IMR-90 (cell line): Measurements from ENCODE around the gene GOLGA6L24. TPM values are rescaled to one million over a fixed set of nuclear protein-coding genes. Genes with fewer than 3 reads are reported as not detected.
"Not testable (repeated sequence)": the region's sequence is repeated elsewhere in the genome, so short reads cannot be mapped to it uniquely, and the experiment has no call there.

Source experiments
- ATAC-seq: fragments of 200-7000 bp; cut with Tn5 transposase; 2 replicates; pipeline ENCODE4 v1.9.1; 2020; ENCODE audit warnings: low read depth, mild to moderate bottlenecking, moderate library complexity
- BruUV-seq: library from RNA; stranded (reverse); fragments of 400-500 nt; replicated peaks from 2 replicates; lab custom pipeline; 2021; lab: Mats Ljungman, UMichigan
- CTCF ChIA-PET: fragments of 300-600 bp; formaldehyde crosslinking; extraction: SDS; loops from one replicate; lab custom pipeline; 2021; ENCODE audit warnings: antibody characterized with exemption; lab: Yijun Ruan, JAX
- POLR2A ChIA-PET: fragments of 300-600 bp; sonication (Branson Sonifier 250); formaldehyde crosslinking; loops from one replicate; lab custom pipeline; 2022; ENCODE audit warnings: antibody characterized with exemption; ENCODE audit not compliant: unreplicated experiment; lab: Charles Lee
- DNase-seq: peaks from one replicate; pipeline ENCODE4 v3.0.0; 2013
- H2AFZ ChIP-seq: replicated peaks from 2 replicates; pipeline ENCODE3; 2013; ENCODE audit warnings: low read length, mild to moderate bottlenecking; ENCODE audit not compliant: poor library complexity
- H2AK5ac ChIP-seq: 2 replicates; pipeline ENCODE4 v1.6.1; 2013; ENCODE audit warnings: low read depth, low read length, inconsistent platforms
- H2AK9ac ChIP-seq: replicated peaks from 2 replicates; pipeline ENCODE3; 2013; ENCODE audit warnings: mild to moderate bottlenecking, low read depth, low read length, moderate library complexity; ENCODE audit not compliant: poor library complexity
- H2BK120ac ChIP-seq: 2 replicates; pipeline ENCODE4 v1.6.1; 2013; ENCODE audit warnings: low read depth, low read length, inconsistent platforms
- H2BK15ac ChIP-seq: 3 replicates; pipeline ENCODE4 v1.6.1; 2013; ENCODE audit warnings: low read depth, low read length, inconsistent platforms
- H2BK20ac ChIP-seq: 2 replicates; pipeline ENCODE4 v1.6.1; 2013; ENCODE audit warnings: low read depth, mild to moderate bottlenecking, inconsistent platforms, low read length, moderate library complexity
- H2BK5ac ChIP-seq: 2 replicates; pipeline ENCODE4 v1.6.1; 2013; ENCODE audit warnings: mild to moderate bottlenecking, low read depth, low read length, inconsistent platforms; ENCODE audit not compliant: poor library complexity, severe bottlenecking
- H3K14ac ChIP-seq: replicated peaks from 2 replicates; pipeline ENCODE4 v1.6.1; 2013; ENCODE audit warnings: low read depth, low read length, inconsistent platforms
- H3K18ac ChIP-seq: 2 replicates; pipeline ENCODE4 v1.6.1; 2013; ENCODE audit warnings: low read depth, low read length, control low read depth
- H3K23ac ChIP-seq: 2 replicates; pipeline ENCODE4 v1.6.1; 2013; ENCODE audit warnings: low read depth, low read length, inconsistent platforms
- H3K27ac ChIP-seq: 2 replicates; pipeline ENCODE4 v1.5.1; 2013; ENCODE audit warnings: mild to moderate bottlenecking, control low read depth, low read length; ENCODE audit not compliant: insufficient read depth
- H3K27me3 ChIP-seq: 2 replicates; pipeline ENCODE4 v1.6.1; 2013; ENCODE audit warnings: low read length; ENCODE audit not compliant: control insufficient read depth, insufficient read depth
- H3K36me3 ChIP-seq: 2 replicates; pipeline ENCODE4 v1.6.1; 2013; ENCODE audit warnings: low read length, mixed read lengths; ENCODE audit not compliant: control insufficient read depth, insufficient read depth
- H3K4ac ChIP-seq: 2 replicates; pipeline ENCODE4 v1.6.1; 2013; ENCODE audit warnings: low read depth, low read length, inconsistent platforms
- H3K4me1 ChIP-seq: 2 replicates; pipeline ENCODE4 v1.6.1; 2013; ENCODE audit warnings: low read length, mixed read lengths; ENCODE audit not compliant: control insufficient read depth, insufficient read depth
- H3K4me2 ChIP-seq: 2 replicates; pipeline ENCODE4 v1.6.1; 2013; ENCODE audit warnings: low read depth, mild to moderate bottlenecking, control low read depth, low read length, moderate library complexity
- H3K4me3 ChIP-seq: 2 replicates; pipeline ENCODE4 v1.5.1; 2013; ENCODE audit warnings: low read depth, mild to moderate bottlenecking, control low read depth, low read length, moderate library complexity; ENCODE audit not compliant: insufficient read depth
- H3K56ac ChIP-seq: 2 replicates; pipeline ENCODE4 v1.6.1; 2013; ENCODE audit warnings: low read length, inconsistent platforms; ENCODE audit not compliant: insufficient read depth; ENCODE audit errors: extremely low read depth
- H3K79me1 ChIP-seq, 2 experiments: 2 replicates each; pipeline ENCODE4 v1.6.1; 2013; ENCODE audit warnings: low read length in 2 of 2, inconsistent platforms in 1 of 2, low read depth in 1 of 2
- H3K9ac ChIP-seq: 2 replicates; pipeline ENCODE4 v1.6.1; 2013; ENCODE audit warnings: low read depth, low read length, control low read depth
- H3K9me1 ChIP-seq: 2 replicates; pipeline ENCODE4 v1.6.1; 2013; ENCODE audit warnings: low read length, inconsistent platforms; ENCODE audit not compliant: insufficient read depth
- H3K9me3 ChIP-seq: 2 replicates; pipeline ENCODE4 v1.6.1; 2013; ENCODE audit warnings: low read length; ENCODE audit not compliant: control insufficient read depth, insufficient read depth
- H4K20me1 ChIP-seq: 2 replicates; pipeline ENCODE4 v1.6.1; 2013; ENCODE audit warnings: low read length, inconsistent platforms; ENCODE audit not compliant: insufficient read depth
- H4K5ac ChIP-seq: 2 replicates; pipeline ENCODE4 v1.6.1; 2013; ENCODE audit warnings: mild to moderate bottlenecking, low read depth, low read length, control low read depth
- H4K8ac ChIP-seq, 2 experiments: 2 replicates each; pipeline ENCODE4 v1.6.1; 2013; ENCODE audit warnings: low read depth in 2 of 2, low read length in 2 of 2, control low read depth in 1 of 2, inconsistent platforms in 1 of 2
- H4K91ac ChIP-seq: 2 replicates; pipeline ENCODE4 v1.6.1; 2013; ENCODE audit warnings: low read depth, low read length, inconsistent platforms; ENCODE audit not compliant: insufficient read depth
- WGBS, 2 experiments: methylation state at CpG; one replicate each; pipeline versions ENCODE4 v1.1.5 to v1.1.7; 2013; ENCODE audit warnings: missing lambda C conversion rate in 2 of 2; ENCODE audit not compliant: insufficient read length in 1 of 2; ENCODE audit errors: extremely low coverage in 2 of 2; 5-methylcytosine and 5-hydroxymethylcytosine counted together
- dilution Hi-C: fragments of 300-500 bp; cut with HindIII; formaldehyde crosslinking; loops from one replicate; pipeline ENCODE4 v1.14.3; 2018; ENCODE audit warnings: low sequenced_read_pairs; ENCODE audit not compliant: unreplicated experiment
- in situ Hi-C: fragments of 300-500 bp; cut with MboI; formaldehyde crosslinking; loops from 3 replicates; pipeline ENCODE4 v1.14.3; 2019; ENCODE audit warnings: low sequenced_read_pairs, inconsistent platforms, mixed read lengths
- intact Hi-C: fragments of 100-400 bp; cut with micrococcal nuclease; formaldehyde crosslinking; loops from 2 replicates; pipeline ENCODE4 v1.10.0; 2022
- polyA plus RNA-seq, 3 experiments: library from polyadenylated mRNA; depleted of rRNA; stranded (reverse); fragments of >200 nt; gene quantifications; 2 replicates each; pipeline ENCODE4 v1.2.3, GENCODE V29; 2012; ENCODE audit warnings: low replicate concordance in 1 of 3
- total RNA-seq: library from RNA; depleted of rRNA; stranded (reverse); fragments of >200 nt; gene quantifications from 2 replicates; pipeline ENCODE4 v1.2.3, GENCODE V29; 2012

The GOLGA6L24 gene
- total and polyA plus RNA-seq, 2 of the 4 experiments (the other 2 are of a cell fraction), result not detected

- H3K9ac ChIP-seq, H3K36me3 ChIP-seq, H3K27ac ChIP-seq, H3K56ac ChIP-seq, H4K91ac ChIP-seq, H2AK5ac ChIP-seq, CTCF ChIA-PET, H2BK120ac ChIP-seq, ATAC-seq, H3K27me3 ChIP-seq, H3K4me1 ChIP-seq, H3K4ac ChIP-seq, H2BK15ac ChIP-seq, H3K4me3 ChIP-seq, H3K23ac ChIP-seq, intact Hi-C loops, H4K8ac ChIP-seq, BruUV-seq, H3K9me1 ChIP-seq, H3K14ac ChIP-seq, DNase-seq, H3K9me3 ChIP-seq, H2BK20ac ChIP-seq, H2AK9ac ChIP-seq, dilution Hi-C loops, H4K5ac ChIP-seq, H2BK5ac ChIP-seq, H3K4me2 ChIP-seq, H3K79me1 ChIP-seq, POLR2A ChIA-PET, H4K20me1 ChIP-seq, H3K18ac ChIP-seq, in situ Hi-C loops, H2AFZ ChIP-seq: not testable (repeated sequence)
- no CpG with 5 or more reads among the region's 8 CpGs for WGBS, 2 experiments
Observed at GRCh38 chr15:28378364-28378763, 20.5 kb upstream of the GOLGA6L24 start, which contains the start of gene GOLGA8F. GOLGA8F (plus strand) TSS chr15:28378664; CDS start chr15:28378762, 98 bp downstream.

GRCh38 chr15:28365502-28365901 lies 7.6 kb upstream of the GOLGA6L24 start:
- H4K8ac ChIP-seq, BruUV-seq, H3K9me1 ChIP-seq, H3K36me3 ChIP-seq, H2AK5ac ChIP-seq, H2AK9ac ChIP-seq, in situ Hi-C loops, H4K20me1 ChIP-seq, H3K9me3 ChIP-seq, H3K23ac ChIP-seq, H3K4me3 ChIP-seq, H3K4me1 ChIP-seq, H3K4me2 ChIP-seq, H3K56ac ChIP-seq, H3K4ac ChIP-seq, H3K18ac ChIP-seq, H4K91ac ChIP-seq, H4K5ac ChIP-seq, H2BK15ac ChIP-seq, ATAC-seq, H2BK20ac ChIP-seq, H2BK120ac ChIP-seq, intact Hi-C loops, dilution Hi-C loops, H2AFZ ChIP-seq, H3K27ac ChIP-seq, H3K27me3 ChIP-seq, H3K14ac ChIP-seq, H3K9ac ChIP-seq, H3K79me1 ChIP-seq, CTCF ChIA-PET, DNase-seq, H2BK5ac ChIP-seq, POLR2A ChIA-PET: not testable (repeated sequence)
- WGBS, 2 experiments, result no CpG with 5 or more reads among the region's 17 CpGs
